T-helper 1 cell treated with Interleukin-12 subunit alpha and Interleukin-12 subunit beta and Interleukin-4 antibody, amounts not matched to agents 30 ng/mL and 1 ng/mL, for 36 hours (primary cell): ENCODE measurements around the gene PGGHG. TPM values are rescaled to one million over a fixed set of nuclear protein-coding genes. Genes with fewer than 3 reads are reported as not detected.

ENCODE experiments used
- intact Hi-C: fragments of 100-400 bp; cut with micrococcal nuclease; formaldehyde crosslinking; loops from one replicate; pipeline ENCODE4 v1.15.1; 2024
- total RNA-seq: library from RNA; stranded (reverse); gene quantifications from 2 replicates; pipeline ENCODE4 v1.2.3, GENCODE V29; 2022

Gene PGGHG
- total RNA-seq, 1 donor from 2014 or later = 235 TPM

DNA sequence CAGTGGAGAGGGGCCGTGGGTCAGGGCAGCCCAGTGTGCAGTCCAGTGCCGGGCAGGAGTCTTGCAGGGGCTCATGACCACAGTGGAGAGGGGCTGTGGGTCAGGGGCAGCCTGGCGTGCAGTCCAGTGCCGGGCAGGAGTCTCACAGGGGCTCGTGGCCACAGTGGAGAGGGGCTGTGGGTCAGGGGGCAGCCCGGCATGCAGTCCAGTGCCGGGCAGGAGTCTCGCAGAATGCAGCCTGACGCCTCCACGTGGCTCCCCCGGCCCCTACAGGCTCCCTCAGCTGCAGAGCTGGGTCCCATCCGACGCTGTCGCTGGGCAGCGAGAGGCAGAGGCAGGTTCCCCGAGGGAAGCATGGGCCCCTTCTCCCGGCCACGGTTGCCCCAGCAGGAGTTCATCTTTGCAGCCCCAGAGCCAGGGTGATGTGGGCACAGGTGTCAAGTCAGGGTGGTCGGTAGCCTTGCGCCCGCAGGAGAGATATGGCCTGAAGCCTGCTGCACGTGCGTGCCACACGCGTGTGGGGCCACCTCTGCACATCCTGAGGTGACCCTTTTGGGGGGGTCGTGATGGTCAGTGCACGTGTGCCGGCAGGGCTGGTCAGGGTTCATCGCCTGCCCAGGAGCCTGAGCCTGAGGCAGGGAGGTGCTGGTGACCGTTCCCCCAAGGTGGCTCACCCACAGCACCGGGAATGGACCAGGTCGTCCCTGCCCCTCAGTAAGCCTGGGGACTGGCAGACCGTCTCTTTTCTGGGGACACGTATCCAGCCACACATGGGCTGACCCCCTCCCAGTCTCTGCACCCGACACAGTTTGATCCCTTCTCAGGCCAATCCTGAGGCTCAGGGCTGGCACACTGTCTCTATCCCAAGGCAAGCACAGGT lies 7.5 kb downstream of the PGGHG start:
- intact Hi-C loops = no loop called here

DNA sequence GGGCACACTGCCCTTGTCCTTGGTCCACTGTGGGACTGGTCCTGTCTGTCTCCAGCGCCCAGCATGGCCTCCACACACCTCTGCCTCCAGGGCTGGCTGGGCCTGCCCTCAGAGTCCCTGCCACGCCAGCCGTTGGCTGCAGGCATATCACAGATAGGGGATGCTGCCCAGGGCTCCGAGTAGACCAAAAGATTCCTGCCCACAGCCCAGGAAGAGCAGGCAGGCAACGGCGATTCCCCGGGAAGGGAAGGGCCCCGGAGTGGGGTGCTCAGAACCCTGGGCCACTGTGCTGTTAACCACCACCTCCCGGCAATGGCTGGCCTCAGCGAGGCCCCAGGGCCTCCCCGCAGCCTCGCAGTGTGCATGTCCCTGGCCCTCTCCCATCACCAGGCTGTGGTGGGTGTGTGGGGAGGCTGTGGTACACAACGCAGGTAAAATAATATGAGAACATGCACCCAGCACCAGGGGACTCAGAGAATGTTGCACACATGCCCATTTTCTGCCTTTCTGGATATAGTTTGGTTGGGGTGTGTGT lies 8.2 kb downstream of the PGGHG start:
- intact Hi-C loops = no loop called here

DNA sequence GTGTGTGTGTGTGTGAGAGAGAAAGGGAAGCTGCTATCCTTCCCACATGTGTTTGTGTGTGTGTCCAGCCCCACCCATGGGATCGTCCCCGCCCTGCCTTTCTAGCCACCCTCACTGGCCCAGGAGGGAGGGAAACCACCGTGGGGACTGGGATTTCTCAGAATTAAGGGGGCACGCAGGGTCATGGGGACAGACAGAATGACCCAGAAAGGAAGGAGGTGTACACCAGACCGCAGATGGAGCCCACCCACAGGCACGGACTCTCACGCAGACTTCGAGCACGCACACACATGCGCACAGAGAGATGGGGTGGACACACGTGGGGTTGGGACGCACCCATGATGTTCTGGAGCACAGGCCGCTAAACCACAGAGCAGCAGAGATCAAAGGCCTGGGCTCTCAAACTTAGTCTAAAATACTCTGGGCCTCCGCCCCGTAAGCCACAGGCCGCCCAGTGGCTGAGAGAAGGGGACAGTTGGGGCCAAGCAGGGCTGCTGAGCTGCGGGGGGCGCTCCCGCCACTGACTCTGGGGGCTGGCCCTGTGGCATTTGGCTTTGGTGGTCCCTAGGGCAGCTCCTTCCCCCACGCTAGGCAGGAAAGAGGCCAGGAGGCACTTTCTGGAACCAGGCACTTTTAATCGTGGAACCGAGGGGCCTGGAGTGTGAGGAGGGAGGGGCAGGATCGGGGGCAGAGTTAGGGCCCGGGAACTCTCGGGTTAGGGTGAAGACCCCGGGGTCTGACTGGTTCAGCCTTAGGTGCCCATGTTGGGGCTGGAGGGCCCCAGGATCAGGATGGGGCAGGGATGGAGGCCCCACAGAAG lies 8.9 kb downstream of the PGGHG start:
- intact Hi-C loops = no loop called here

DNA sequence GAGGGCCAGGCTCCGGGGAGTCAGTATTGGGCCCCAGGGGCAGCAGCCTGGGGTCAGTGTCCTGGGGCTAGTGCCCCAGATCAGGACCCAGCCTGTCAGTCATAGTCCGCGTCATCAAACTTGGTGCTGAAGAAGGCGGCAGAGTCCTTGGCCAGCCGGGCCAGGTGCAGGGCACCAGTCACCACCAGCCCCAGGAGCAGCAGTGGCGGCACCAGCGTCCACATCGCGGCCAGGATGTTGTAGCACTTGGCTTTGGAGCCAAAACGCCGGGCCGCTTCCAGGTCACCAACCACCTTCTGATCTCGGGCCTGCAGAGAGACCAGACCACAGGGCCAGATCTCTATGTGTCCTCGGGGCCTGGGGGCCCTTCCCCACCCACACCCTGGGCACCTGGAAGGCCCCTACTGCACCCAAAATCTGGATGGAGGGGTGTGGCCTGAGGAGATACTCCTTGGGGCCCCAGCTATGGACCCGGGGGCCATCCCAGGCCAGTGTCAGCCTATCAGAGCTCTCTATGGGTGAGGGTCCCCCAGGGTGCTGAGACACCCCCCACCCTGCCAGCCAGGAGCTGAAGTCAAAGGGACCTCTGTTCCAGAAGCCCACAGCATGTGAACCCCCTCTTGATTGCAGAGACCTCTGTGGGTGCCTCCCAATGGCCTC lies 9.6 kb downstream of the PGGHG start:
- intact Hi-C loops = no loop called here

DNA sequence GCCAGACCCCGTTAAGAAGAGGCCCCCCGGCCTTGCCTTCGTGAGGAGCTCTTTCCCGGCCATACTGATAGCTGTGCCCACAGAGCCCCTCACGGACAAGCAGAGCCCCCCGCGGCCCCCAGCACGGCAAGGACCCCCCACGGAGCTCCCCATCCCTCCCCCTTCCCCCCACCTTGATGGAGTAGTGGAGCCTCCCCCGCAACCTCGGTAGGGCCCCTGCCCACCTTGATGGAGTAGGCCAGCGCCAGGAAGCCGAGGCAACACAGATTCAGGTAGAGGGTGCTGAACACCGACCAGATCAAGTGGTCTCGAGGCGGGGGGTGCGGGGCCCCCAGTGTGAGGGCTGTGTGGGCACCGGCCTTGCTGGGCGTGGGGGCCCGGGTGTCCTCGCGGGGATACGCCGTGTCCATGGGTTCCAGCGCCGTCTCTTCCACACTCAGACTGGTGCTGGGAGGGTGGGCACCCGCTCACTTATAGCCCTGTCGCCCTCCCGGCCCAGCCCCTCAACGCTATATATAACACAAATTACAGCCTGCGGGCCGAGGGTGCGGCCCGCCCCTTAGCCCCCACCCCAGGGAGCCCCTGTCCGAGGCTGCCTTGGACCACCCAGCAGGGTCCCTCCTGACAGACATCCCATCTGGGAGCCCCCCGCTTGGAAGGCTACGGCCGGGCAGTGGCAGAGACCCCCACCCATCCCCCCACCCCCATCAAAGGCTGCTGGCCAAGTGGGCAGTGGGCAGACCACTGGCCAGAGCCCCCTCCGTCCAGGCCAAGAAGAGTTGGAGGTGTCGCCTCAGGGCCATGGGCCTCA lies 10.4 kb downstream of the PGGHG start, which contains the start of gene IFITM5:
Gene IFITM5 (minus strand): TSS at position 446 of the 811 bp plus-strand sequence. CDS start 36 bp downstream, at position 410.
- intact Hi-C loops = no loop called here

DNA sequence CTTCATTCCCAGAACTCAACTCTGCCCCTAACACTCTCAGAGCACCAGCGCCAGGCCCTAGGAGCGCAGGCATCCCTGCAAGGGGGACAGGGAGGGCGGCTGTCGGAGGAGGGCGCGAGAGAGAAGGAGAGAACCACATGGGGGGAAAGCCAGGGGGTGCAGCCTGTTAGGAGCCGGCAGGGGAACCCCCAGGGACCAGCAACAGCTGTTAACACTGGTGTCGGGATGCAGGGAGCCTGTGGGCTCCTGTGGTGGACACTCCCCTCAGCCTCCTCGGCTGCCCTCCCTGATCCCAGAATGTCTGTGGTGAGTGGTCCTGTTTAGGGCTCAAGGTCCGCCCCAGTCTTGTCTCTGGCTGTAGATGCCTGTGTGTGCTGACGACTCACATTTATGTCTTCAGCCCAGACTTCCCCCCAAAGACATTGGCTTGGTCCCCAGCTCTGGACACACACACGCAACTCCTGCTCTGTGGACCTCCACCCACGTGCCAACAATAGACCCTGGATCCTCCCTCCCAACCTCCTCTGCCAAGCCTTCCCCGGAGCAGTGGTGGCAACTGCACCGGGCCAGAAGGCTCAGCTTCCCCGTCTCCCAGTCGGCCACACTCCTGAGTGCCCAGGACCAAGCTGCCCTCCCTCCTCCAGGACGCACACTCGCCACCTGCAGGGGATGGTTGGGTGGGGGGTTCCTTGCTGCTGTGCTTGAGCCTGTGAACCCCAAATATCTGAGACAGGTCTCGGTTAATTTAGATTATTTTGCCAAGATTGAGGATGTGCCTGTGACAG lies 11.2 kb downstream of the PGGHG start:
- intact Hi-C loops = no loop called here

DNA sequence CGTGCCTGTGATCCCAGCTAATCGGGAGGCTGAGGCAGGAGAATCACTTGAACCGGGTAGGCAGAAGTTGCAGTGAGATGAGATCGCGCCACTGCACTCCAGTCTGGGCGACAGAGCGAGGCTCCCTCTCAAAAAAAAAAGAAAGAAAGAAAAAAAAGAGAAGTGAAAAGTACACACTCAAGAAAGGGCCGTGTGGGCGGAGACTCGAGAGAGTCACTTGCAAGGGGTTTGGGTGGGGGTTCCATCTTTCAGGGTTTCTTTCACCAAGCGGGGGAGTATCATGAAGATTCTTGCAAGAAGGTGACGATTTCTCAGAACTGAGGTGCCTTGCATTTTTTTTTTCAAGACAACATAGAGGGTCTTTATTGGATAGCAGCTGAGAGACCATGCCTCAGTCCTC lies 14.4 kb downstream of the PGGHG start:
- intact Hi-C loops = no loop called here

DNA sequence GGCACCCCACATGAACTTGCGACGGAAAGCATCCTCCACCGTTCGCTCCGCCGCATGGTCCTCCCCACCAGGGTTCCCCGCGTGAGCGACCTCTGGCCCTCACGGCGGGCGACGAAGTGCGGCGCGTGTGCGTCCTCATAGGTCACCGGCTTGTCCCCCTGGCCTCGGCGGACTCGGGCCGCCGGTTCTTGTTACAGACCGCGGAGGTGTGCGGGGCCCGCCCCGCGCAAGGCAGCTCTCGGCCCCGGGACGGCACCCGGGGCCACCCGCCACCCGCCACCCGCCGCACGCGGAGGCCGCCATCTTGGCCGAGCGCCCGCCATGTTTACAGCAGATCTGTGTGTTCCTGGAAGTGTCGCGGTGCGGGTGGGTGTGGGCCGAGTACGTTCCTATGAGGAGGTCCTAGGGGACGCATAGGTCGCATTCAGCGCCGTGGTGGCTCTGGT lies 15.2 kb downstream of the PGGHG start:
- intact Hi-C loops = loop anchor here (2.0 kb wide), 2 partner anchors 93 to 103 kb away; no protein-coding TSS in a partner anchor

DNA sequence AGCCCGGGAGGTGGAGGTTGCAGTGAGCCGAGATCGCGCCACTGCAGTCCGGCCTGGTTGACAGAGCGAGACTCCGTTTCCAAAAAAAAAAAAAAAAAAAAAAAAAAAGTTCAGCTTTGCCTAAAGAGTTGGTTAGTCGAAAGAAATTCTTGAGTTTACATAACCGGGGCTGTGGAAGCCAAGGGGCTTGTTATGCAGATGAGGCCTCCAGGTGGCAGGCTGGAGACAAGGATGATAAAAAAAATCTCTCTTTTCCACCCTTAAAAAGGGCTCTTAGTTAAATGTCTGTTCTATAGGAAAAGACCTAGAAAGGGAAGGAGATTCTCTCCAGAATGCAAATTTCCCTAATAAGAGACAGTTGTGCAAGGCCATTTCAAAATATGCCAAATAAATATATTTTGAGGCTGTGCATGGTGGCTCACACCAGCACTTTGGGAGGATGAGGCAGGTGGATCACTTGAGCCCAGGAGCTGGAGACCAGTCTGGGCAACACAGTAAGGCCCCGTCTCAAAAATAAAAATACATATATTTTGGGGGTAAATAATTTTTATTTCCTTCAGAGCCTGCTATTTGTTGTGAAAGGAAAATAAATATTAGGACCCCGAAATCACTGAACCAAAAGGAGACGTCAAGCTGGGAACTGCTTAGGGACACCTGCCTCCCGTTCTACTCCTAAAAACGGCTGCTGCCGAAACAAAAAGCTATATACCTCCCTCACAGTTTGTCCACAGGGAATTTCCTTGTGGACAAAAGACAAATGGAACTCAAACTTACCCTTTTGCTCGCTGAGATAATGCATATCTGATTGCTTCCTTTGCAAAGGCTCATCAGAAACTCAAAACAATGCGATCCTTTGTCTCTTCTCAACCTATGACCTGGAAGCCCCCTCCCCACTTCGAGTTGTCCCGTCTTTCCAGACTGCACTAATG lies 16.3 kb downstream of the PGGHG start:
- intact Hi-C loops = loop anchor here (1.0 to 2.0 kb wide), 3 partner anchors 57 to 102 kb away; no protein-coding TSS in a partner anchor

DNA sequence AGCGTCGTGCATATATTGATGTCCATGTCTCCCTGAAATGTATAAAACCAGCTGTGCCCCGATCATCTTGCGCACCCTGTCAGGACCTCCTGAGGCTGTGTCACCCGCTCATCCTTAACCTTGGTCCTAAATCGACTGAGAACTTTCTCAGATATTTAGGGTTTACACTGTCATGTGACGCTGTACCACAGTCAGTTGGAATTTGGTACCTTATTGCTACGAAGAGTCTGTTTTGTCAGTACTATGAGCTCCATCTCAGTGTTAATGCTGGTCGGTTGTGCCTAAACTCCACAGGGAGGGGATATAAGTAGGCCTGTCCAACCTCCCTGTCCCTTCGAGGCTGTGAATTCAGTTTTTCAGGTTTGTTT lies 16.9 kb downstream of the PGGHG start:
- intact Hi-C loops = loop anchor here (1.0 to 2.0 kb wide), 3 partner anchors 56 to 101 kb away; no protein-coding TSS in a partner anchor

DNA sequence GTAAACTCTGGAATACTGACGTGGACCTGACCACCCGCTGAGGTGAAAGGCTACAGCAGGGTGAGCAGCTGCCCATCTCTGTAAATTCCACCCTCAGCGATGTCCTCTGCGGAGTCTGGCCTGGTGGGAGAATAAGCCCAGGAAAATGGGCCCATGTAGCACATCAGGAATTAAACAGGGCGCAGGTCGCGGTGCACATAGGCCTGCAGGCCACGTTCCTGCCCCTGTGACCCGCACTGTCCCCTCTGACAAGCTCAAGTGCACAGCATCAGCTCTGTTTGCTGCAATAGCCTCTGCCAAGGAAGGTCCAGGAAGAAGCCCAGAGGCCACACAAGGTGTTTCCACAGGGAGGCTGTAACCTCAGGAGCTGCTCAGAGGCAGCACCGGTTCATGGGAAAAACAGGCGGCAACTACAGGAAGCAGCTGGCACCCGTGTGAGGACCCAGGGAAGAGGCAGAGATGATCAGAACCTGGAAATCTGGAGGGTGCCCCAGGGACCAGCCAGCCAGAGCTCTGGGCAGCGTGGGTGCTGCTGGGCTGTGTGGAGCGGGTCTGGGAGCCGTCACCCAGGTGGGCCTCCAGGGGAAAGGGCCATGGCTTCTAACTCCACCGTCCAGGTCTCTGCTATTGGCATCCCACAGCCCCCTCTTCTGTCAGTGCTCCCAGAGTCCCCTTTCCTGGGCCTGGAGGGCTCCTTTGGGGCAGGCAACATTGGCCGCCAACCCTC lies 17.9 kb downstream of the PGGHG start:
- intact Hi-C loops = loop anchor here (1.0 kb wide), 1 partner anchor 13 kb away; the partner anchor contains the start of gene IFITM3

DNA sequence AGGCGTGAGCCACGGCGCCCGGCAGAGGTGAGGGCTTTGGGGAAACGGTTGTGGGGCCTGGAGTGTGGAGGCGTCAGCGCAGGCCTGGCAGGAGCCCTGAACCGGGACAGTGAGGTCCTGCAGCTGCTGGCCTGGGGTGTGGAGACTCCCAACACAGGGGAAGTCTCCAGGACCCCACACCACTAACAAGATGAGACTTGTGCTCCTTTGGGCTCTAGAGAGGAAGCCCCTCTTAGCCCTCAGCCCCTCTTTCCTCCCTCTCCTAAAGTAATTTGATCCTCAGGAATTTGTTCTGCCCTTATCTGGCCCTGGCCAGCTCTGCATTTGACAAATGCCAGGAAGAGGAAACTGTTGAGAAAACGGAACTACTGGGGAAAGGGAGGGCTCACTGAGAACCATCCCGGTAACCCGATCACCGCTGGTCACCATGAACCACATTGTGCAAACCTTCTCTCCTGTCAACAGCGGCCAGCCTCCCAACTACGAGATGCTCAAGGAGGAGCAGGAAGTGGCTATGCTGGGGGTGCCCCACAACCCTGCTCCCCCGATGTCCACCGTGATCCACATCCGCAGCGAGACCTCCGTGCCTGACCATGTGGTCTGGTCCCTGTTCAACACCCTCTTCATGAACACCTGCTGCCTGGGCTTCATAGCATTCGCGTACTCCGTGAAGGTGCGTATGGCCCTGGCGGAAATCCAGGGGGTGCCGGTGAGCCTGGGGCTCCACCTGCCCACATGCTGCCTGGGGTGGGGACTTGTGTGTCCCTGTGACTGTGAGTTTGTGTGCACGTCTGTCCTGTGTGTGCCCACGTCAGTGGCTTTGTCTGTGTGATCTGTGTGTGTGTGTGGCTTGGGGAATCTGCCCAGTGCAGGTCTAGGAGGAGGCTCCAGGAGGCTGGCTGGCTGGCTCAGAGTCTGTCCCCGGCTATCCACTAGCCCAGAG lies 19.1 kb downstream of the PGGHG start, which contains the start of gene IFITM2:
Gene IFITM2 (plus strand): TSS at position 51 of the 943 bp plus-strand sequence. CDS start 377 bp downstream, at position 428.
- intact Hi-C loops = loop anchor here (1.0 to 2.0 kb wide), 3 partner anchors 12 to 199 kb away; partner anchors contain the start of genes IFITM3 and RNH1

DNA sequence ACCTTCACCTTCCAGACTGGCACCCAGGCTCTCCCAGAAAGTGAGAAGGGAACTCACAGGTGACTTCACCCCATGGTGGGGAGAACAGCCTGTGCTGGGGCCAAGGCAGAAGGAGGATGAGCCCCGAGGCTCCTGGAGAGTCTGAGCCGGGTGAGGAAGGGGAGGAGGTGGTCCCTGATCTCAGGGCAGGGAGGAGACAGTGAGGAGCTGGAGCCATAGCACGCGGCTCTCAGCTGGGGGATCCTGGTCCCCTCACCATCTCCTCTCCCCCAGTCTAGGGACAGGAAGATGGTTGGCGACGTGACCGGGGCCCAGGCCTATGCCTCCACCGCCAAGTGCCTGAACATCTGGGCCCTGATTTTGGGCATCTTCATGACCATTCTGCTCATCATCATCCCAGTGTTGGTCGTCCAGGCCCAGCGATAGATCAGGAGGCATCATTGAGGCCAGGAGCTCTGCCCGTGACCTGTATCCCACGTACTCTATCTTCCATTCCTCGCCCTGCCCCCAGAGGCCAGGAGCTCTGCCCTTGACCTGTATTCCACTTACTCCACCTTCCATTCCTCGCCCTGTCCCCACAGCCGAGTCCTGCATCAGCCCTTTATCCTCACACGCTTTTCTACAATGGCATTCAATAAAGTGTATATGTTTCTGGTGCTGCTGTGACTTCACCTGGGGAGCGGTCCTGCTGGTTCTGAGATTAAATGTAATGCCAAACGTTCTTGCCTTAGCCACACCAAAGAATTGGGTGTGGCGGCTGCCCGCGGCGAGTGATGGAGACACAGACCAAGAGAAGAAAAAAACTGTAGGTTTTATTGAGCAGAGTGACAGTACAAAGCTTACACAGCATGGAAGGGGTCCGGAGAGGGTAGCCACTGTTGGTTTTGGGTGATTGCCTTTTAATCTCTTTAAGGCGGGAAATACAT lies 20.1 kb downstream of the PGGHG start:
- intact Hi-C loops = loop anchor here (1.0 to 2.0 kb wide), 4 partner anchors 8 to 198 kb away; partner anchors contain the start of gene RNH1

DNA sequence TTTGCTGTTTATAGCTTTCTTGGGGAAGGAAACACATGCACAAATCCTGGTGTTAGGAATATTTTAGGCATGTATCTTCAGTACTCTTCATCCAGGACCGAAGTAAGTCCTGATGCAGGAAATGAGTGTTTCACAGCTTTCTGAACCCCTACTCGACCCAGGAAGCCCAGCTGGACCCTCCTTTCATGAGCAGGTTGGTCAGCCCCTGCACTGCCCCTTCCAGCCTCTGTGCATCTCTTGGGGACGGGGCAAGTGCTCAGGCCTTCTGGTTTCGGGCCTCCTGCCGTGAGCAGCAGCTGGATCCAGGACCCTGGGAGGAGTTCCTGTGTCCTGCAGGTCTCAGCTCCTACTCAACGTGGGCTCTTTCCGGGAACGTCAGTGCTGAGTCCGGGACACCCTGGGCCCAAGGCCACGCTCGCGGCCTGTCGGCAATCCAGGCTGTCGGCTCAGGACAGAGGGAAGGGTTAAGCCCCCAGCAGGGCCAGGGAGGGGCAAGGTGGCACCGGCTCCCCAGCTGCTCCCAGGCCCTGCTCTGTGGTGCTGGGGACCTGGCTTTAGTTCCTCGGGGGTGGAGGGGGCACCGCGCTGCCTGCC lies 21.1 kb downstream of the PGGHG start:
- intact Hi-C loops = loop anchor here (1.0 to 2.0 kb wide), 4 partner anchors 7 to 197 kb away; partner anchors contain the start of gene RNH1
